Neutrophil (primary cell): ENCODE measurements around the gene LYZL1.

Experiments
- H3K27ac ChIP-seq: fragments of 200-600 bp; sonication (generic); 2 replicates; pipeline ENCODE4 v1.5.1; 2016; ENCODE audit warnings: mild to moderate bottlenecking, moderate library complexity
- H3K27me3 ChIP-seq: fragments of 200-600 bp; sonication (generic); 2 replicates; pipeline ENCODE4 v1.6.0; 2016; ENCODE audit warnings: mild to moderate bottlenecking
- H3K36me3 ChIP-seq: fragments of 200-600 bp; sonication (generic); 2 replicates; pipeline ENCODE4 v1.5.1; 2017
- H3K4me1 ChIP-seq, 2 experiments: fragments of 200-600 bp in 1 of 2; sonication (generic) in 1 of 2; 1 replicate in 1 of 2; 2 replicates in 1 of 2; pipeline versions ENCODE4 v1.5.1 to v1.6.1; 2013 to 2016; ENCODE audit warnings: low read depth in 1 of 2, low read length in 1 of 2, mild to moderate bottlenecking in 1 of 2, moderate library complexity in 1 of 2; ENCODE audit not compliant: control insufficient read depth in 1 of 2, insufficient read depth in 1 of 2
- H3K4me3 ChIP-seq, 2 experiments: fragments of 200-600 bp in 1 of 2; sonication (generic) in 1 of 2; 1 replicate in 1 of 2; 2 replicates in 1 of 2; pipeline ENCODE4 v1.5.1; 2013 to 2016; ENCODE audit warnings: low read depth in 1 of 2, low read length in 1 of 2, mild to moderate bottlenecking in 1 of 2, moderate library complexity in 1 of 2
- H3K9me3 ChIP-seq: fragments of 200-600 bp; sonication (generic); 2 replicates; pipeline ENCODE4 v1.5.1; 2016
- CTCF ChIP-seq: fragments of 200-600 bp; sonication (generic); IDR thresholded peaks from 2 replicates; pipeline ENCODE4 v1.5.1; 2016; ENCODE audit warnings: antibody characterized with exemption

The LYZL1 gene

GRCh38 chr10:29244978-29245377 is 43.9 kb upstream of the LYZL1 start:
- H3K27ac ChIP-seq, result no peak overlapping the region
- no peaks in the 10 kb centered on the region for H3K36me3 ChIP-seq
- H3K4me1 ChIP-seq, result peaks cover under 1 to 13% of the 10 kb centered on the region in 2 experiments
- H3K27me3 ChIP-seq, result no peaks in the 10 kb centered on the region
- no peak overlapping the region for H3K4me3 ChIP-seq
- no peak for TF ChIP-seq CTCF
- no peaks in the 10 kb centered on the region for H3K9me3 ChIP-seq

- TF ChIP-seq CTCF, result no peak
- no peak overlapping the region for H3K4me3 ChIP-seq
- no peaks in the 10 kb centered on the region for H3K36me3 ChIP-seq
- H3K27me3 ChIP-seq, result no peaks in the 10 kb centered on the region
- H3K9me3 ChIP-seq, result no peaks in the 10 kb centered on the region
- H3K4me1 ChIP-seq, result peaks cover 0 to 9% of the 10 kb centered on the region in 2 experiments
- no peak overlapping the region for H3K27ac ChIP-seq
Measured at GRCh38 chr10:29245476-29245875, 43.4 kb upstream of the LYZL1 start.

GRCh38 chr10:29246449-29246848 is 42.4 kb upstream of the LYZL1 start:
- no peak overlapping the region for H3K27ac ChIP-seq
- H3K4me3 ChIP-seq, result no peak overlapping the region
- no peaks in the 10 kb centered on the region for H3K9me3 ChIP-seq
- H3K4me1 ChIP-seq, result peaks cover 0 to 9% of the 10 kb centered on the region in 2 experiments
- no peaks in the 10 kb centered on the region for H3K27me3 ChIP-seq
- no peaks in the 10 kb centered on the region for H3K36me3 ChIP-seq
- no peak for TF ChIP-seq CTCF

- Histone ChIP-seq H3K9me3 (no peaks in the 10 kb centered on the region), H3K4me3 (no peak overlapping the region), H3K4me1 (no peaks in the 10 kb centered on the region), H3K27ac (no peak overlapping the region), H3K36me3 (no peaks in the 10 kb centered on the region), H3K27me3 (no peaks in the 10 kb centered on the region)
- no peak for TF ChIP-seq CTCF
Measured at GRCh38 chr10:29248158-29248557, 40.7 kb upstream of the LYZL1 start.

- Histone ChIP-seq H3K4me1 (no peaks in the 10 kb centered on the region), H3K27me3 (no peaks in the 10 kb centered on the region), H3K9me3 (no peaks in the 10 kb centered on the region), H3K27ac (no peak overlapping the region), H3K4me3 (no peak overlapping the region), H3K36me3 (no peaks in the 10 kb centered on the region)
- no peak for TF ChIP-seq CTCF
Measured at GRCh38 chr10:29249018-29249417, 39.9 kb upstream of the LYZL1 start.

GRCh38 chr10:29250066-29250465 is 38.8 kb upstream of the LYZL1 start:
- H3K4me1 ChIP-seq, result no peaks in the 10 kb centered on the region
- no peak overlapping the region for H3K4me3 ChIP-seq
- TF ChIP-seq CTCF, result no peak
- H3K27me3 ChIP-seq, result no peaks in the 10 kb centered on the region
- H3K9me3 ChIP-seq, result no peaks in the 10 kb centered on the region
- H3K36me3 ChIP-seq, result no peaks in the 10 kb centered on the region
- H3K27ac ChIP-seq, result no peak overlapping the region
